AG08395 (cell line): Measurements from ENCODE around the gene MORN1.
A peak's percentile ranks its signal among the peaks of the same experiment; 100 is the strongest.

Experiments used
- DNase-seq: peaks from one replicate; pipeline ENCODE4 v3.0.0; 2012; ENCODE audit warnings: mixed read lengths, low spot score

Gene MORN1

DNA sequence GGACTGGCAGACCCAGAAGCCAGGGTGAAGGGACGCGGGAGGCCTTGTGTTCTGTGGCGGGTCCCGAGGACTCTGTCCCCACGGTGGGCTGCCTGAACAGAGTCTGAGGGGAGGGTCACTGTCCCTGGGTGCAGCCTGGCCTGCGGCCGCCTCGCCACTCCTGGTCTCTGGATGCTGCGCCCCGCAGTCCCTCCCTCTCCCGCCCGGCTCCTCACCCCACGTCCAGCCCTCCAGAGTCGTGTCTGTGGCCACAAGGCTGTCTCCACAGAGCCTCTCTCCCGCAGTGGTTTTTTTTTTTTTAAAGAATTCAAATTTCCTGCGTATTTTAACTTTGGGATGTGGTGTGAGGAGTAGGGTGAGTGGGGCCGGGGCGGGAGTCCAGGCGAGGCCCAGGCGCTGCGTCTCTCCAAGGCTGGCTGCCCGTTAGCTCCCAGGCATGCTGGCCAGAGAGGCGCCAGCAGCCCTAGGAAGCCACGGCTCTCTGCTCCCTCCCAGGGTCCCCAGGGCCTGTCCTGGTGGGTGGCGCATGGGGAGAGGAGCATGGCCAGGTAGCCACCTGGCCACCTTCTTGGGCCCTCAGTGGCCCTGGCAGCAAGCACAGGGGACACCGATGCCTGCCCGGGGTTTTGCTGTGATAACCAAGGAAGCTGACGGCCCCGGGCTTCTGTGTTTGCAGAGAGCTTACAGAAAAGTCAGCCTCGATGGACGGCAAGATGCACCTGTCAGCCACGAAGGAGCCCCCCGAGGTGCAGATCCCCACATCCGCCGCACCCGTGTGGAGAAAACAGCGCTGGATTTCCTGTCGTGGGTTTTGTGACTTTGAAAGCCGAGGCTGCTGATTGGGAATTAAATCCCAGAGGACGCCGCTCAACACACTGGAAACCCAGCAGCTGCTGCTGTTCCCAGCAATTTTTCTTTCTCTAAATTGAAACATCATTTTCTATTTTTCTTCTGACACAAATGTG lies 72.8 kb downstream of the MORN1 start:
- no peak for DNase-seq

GRCh38 chr1:2317230-2318065 lies 73.9 kb downstream of the MORN1 start:
- no peak for DNase-seq

- no peak for DNase-seq
Observed at GRCh38 chr1:2316451-2316961, 74.8 kb downstream of the MORN1 start.

DNA sequence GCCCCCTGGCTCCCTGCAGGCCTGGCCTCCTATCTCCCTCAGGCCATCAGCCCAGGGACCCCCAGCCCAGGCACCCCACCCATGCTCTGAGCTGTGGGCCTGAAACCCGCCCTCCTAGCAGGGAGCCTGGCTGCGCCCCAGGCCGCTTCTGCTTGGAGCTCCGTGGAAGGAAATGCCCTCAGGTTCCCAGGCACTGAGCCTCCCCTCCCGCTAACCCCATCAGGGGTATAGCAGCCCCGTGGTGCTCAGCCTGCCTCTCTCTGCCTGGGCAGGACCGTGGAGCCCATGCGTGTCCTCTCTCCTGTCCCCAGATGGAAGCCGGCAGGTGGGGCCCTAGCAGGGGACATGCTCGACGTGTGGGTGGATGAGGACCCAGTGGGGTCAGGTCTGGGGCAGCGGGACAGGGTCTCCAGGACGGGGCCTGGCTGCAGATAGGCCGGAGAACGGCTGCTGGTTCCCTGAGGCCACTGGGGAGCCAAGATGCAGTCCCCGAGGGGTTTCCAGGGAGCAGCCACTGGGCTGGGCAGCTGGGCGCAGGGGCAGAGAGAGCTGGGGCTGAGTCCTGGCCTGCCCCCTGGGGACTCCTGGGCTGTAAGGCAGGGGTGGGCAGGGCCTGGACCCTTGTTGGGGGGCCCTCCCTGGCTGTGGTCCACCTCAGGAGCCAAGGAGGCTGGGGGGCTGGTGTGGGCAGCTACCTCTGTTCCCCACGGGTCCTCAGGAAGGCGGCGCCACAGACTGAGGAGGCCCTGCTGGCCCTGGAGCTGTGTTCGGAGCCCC lies 75.5 kb downstream of the MORN1 start:
- no peak for DNase-seq

DNA sequence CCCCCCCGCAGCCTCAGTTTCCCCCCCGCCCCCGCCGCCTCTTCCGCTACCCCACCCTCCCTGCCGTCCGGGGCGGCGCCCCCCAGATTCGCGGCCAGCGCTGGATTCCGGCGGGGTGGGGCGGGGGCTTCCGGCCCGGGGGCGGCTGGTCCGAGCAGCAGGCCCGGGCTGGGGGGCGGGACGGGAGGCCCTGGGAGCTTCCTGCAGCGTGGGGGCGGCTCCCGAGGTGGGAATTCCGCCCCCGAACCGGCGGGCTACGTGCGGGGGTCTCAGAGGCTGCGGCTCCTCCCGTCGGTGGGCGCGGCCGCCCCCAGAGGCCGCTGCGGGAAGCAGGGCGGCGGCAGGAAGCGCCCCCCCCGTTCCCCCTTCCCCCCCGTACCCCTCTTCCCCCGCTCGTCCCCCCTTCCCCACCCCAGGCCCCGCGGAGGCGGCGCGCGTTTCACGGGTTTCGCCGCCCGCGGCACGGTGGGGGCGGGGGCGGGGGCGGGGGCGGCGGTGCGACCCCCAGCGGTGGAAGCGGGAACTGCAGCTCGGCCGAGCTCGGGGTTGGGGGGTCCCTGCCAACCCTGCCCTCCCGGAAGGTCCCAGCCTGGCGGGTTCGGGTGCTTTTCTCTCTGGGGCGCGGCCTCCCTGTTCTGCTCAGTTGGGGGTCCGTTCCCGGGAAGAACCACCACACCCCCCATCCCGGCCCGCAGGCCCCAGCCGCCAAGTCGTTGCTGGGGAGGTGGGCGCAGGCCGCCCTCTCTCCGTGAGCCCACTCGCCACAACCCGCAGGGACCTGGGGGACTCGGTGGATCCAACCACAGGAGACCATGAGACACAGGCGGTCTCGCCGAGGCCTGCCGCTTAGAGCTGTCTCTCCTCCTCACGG lies 76.3 kb downstream of the MORN1 start:
- DNase-seq, result peak; percentile 80

- peak; percentile 78 for DNase-seq
Observed at GRCh38 chr1:2314273-2314802, 77.0 kb downstream of the MORN1 start.

- no peak for DNase-seq
Observed at GRCh38 chr1:2313651-2314261, 77.6 kb downstream of the MORN1 start.

- DNase-seq, result peak; percentile 15
Observed at GRCh38 chr1:2312515-2313301, 78.6 kb downstream of the MORN1 start.

DNA sequence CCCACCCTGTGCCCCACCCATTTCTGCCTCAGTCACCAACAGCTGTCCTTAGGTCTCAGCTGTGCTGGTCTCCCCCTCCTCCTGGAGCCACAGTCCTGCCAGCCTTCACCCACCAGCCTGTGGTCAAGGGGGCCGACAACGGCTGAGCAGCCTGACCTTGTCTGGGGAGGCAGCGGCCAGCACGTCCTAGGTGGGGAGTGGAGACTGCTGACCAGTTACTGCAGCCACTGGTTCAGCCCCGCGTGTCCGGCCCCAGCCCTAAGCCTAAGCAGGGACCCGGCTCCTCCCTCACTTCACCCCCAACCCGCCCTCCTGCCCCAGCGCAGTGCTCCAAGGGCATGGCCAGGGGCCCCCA lies 79.2 kb downstream of the MORN1 start:
- DNase-seq, result no peak

GRCh38 chr1:2311184-2312032 lies 79.9 kb downstream of the MORN1 start:
- peak; percentile 70 for DNase-seq

DNA sequence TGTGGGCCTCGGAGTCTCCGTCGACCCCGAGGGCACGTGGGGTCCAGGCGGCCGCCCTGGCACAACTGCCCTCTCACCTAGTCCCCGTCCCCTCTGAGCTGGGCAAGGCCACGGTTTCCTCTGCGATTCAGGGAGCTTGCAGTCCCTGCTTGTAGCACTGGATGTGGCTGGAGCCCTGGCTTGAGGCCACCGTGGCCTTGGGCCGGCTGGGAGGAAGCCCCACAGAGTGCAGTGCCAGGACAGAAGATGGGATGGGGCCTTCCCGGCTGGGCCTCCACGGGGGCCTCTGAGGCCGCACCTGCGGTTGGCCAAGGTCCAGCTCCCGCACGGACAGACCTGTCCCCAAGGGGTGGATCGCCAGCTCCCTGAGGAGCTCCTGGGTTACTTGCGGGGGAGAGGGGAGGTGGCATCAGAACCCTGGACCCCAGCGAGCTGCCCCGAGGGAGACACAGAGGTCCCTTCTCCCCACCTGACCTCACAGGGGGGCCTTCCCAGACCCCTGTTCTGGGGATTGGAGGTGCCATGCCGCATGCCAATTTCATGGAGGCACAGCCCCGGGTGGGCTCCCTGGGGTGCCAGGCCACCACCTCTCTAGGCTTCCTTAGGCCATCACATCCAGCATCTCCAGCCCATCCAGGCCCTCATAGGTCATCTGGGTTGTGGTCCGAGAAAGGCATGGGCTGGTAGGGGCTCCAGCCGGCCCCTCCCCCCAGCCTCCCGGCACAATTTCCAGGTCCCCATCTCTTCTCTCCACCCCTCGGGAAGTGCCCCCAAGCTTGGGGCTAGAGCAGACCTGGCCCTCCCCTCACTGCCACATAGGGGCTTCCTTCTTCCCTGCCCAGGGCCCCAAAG lies 80.8 kb downstream of the MORN1 start:
- DNase-seq, result no peak

DNA sequence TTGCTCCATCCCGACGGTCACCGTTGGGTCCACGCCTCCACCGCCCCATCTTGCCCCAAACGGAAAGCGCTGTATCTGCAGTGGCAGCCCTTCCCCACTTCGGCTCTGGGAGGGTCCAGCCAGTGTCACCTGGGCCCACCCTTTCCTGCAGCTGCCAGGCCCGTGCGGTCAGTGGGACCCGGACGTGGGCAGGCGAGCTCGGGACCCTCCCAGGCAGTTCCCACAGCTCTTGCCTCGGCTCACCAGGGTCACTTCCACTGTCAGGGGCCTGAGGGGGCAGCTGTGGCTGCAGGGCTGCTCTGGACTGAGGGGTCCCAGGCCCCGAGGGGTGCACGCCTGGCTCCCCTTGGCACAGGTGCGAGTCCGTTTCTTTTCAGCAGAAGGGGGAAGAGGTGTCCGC lies 82.5 kb downstream of the MORN1 start:
- no peak for DNase-seq

GRCh38 chr1:2307972-2308371 lies 83.4 kb downstream of the MORN1 start:
- no peak for DNase-seq

DNA sequence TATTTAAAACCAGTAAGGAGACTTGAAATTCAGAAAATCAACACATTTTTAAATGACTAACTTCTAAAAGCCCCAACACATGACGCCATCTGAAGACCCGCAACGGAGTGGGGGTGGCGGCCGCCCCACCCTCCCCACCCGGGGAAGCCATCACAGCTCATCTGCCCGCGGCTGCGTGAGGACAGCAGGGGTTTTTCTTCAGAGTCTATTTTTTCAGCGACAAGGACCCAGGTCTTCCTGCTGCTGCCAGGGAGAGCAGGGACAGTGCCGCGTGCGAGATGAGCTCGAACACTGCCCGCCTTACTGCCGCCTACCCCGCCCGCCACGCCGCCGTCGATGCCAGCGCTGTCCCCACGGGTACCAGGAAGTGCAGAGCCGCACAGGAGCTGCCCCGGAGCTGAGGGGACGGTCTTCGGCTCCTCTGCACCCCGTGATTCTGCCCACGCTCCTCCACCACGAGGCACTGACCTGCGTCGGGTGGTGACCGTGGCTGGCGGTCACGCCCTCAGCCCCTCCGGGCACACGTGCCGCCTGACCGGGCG lies 84.2 kb downstream of the MORN1 start:
- DNase-seq, result no peak

DNA sequence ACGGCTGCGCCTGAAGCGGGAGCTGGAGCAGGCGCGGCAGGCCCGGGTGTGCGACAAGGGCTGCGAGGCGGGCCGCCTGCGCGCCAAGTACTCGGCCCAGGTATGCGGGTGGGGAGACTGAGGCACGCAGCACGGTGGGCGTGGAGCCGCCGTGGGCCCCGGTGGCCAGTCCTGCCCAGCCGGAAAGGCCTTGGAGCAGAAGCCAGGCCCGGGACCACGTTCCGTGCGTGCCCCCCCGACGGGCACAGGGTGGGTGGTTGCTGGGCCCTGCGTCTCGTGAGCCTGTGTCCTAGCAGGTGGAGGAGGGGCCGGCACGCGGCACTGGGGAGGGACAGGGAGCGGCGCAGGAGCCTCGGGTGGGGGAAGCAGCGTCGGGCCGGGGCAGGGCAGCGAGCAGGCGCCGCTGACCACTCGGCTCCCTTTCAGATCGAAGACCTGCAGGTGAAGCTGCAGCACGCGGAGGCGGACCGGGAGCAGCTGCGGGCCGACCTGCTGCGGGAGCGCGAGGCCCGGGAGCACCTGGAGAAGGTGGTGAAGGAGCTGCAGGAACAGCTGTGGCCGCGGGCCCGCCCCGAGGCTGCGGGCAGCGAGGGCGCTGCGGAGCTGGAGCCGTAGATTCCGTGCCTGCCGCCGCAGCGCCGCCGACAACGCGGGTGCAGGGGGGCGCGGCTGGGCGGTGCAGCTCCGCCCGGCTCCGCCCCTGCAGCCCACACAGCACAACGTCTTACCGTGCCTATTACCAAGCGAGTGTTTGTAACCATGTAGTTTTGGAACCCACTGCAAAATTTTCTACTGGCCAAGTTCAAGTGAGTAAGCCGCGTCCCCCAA lies 85.0 kb downstream of the MORN1 start:
- DNase-seq, result no peak

DNA sequence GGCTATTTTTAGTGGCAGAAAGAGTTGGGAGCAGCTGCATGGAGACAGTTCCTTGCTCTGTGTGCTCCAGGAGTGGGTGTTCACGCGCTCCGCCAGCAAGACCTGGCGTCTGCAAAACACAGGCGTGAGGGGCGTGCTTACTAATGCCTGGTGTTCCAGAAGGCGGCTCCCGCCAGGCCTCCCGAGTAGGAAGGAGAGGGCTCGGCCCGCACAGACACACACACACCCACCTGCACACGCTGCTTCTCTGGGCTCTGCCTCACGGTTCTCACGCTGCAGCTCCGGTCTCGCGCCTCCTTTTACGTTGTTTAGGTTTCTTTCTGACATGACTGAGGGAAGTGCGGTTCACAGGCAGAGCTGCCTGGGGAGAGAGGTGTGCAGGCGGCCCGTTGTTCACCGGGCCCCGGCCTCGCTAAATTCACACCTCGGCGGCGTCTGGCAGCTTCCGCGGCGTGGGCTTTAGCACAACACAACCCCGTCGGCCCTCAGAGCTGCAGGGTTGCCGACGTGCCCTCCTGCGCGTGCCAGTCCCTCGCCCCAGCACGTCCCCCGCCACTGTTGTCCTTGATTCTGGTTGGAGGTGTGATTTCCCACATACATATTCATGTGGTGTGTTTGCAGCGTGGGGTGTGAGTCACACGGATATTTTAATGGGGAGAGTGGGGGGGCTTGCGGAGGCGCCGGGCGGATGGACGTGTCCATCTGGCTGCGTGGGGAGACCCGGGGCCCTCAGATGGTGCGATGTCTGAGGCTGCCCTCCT lies 86.3 kb downstream of the MORN1 start:
- DNase-seq, result no peak
